HG03354 (cell line): Measurements from ENCODE around the gene EFNB3.

ENCODE experiments used
- ATAC-seq: cut with Tn5 transposase; IDR thresholded peaks from one replicate; pipeline ENCODE4 v1.9.1; 2021; ENCODE audit warnings: mild to moderate bottlenecking; ENCODE audit not compliant: unreplicated experiment, poor library complexity, severe bottlenecking

EFNB3 gene

DNA sequence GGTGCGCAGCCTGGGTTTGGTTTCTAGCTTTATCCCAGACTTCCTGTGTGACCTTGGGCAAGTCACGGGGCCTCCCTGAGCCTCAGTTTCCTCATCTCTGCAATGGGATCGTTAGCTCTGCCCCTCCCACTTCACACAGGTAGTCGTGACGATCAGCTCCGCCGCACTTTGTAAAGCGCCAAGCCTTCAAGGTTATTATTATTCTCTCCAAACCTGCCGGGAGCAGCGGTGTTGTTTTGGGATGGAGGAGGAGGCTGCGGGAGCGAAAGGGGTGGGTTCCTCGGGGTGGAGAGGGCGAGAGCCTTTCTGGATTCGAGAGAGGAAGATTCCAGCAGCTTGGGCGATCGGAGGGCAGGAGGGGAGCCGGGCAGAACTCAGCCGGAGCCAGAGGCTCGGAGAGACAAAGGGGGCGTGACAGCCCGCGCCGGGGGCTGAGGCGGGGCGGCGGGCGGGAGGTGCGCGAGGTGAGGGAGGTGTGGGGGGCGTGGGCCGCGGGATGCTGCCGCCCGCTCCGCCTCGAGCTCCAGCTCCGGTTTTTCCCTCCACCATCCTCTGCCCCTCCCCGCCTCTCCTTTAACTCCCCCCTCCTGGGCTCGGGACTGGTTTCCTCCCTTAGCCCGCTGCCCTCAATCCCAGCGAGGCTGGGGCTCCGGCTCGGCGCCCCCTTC, at the start of gene EFNB3:
Gene EFNB3, plus strand, starts transcription at position 602 of the 668 bp plus-strand sequence. CDS start 397 bp downstream, outside the sequence.
- ATAC-seq, result no peak

DNA sequence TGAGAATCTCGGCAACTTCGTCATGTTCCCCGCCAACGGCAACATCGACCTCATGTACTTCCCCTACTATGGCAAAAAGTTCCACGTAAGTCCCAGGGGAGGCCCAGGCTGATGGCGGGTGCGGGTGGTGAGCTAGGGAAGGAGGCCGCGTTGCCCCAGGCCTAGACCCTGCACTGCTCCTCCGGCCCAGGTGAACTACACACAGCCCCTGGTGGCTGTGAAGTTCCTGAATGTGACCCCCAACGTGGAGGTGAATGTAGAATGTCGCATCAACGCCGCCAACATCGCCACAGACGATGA, 49.5 kb upstream of the EFNB3 start:
- no peak for ATAC-seq

DNA sequence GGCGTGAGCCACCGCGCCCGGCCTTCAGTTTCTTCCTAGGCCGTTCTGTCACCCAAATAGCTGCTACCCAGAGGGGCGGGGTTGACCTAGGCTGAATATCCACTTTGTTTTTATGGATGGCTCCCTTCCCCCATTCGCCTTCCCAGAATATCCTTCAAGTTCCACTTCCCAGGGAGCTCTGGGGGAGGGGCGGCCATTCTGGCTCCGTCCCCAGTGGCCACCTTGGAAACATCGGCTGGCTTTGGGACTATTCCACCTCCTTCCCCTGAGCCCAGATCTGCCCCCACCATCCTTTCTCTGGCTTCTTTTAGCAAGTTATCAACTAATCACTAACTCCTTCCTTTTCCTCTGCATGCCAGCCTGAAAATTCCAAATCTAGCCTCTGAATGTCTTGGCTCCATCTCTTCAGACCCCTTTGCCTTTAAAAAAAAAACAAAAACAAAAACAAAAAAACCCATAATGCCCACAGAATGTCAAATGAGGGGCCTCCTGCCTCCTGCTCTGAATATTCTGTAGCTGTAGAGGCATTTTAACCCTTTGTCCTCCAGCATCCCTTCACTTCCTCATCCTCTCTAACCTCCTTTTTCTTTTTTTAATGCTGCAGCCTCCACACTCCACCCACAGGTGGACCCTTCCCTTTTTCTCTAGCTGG, 47.9 kb upstream of the EFNB3 start:
- no peak for ATAC-seq

DNA sequence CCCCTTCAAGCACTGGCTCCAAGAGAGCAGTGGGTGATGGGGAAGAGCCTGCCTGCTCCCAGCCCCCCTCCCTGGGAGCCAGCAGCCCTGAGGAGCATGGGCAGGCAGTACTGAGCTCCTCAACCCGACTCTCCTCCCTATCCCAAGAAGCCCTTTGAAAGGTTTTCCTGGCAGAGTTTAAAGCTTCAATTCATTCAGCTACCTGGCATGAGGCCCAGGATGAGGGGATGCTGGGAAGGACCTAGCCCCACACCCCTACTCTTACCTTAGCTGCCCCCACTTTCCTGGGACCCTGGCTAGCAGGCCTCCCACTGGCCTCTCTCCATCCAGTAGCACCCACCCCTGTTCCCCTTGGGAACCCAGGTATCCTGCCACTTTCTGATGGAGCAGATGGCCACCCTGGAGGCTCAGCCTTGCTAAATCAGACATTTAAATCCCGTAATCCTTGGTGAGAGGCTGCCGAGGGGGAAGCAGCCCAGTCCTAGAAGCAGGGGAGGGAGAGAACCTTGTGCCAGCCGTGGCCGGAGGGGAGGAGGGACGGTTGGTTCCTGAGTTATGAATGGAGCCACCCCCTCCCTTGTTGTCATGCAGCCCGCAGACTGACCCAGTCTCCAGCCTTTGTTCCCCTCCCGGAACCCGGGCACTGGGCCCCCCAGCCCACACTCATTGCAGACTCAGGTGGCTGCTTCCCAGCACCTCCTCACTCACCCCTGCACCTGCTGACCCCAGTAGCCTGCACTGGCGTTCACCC, 37.2 kb upstream of the EFNB3 start:
- ATAC-seq, result no peak

- ATAC-seq, result no peak
These were observed 36.5 kb upstream of the EFNB3 start for GRCh38 chr17:7668482-7668881.

DNA sequence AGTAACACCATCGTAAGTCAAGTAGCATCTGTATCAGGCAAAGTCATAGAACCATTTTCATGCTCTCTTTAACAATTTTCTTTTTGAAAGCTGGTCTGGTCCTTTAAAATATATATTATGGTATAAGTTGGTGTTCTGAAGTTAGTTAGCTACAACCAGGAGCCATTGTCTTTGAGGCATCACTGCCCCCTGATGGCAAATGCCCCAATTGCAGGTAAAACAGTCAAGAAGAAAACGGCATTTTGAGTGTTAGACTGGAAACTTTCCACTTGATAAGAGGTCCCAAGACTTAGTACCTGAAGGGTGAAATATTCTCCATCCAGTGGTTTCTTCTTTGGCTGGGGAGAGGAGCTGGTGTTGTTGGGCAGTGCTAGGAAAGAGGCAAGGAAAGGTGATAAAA, 31.8 kb upstream of the EFNB3 start:
- no peak for ATAC-seq

- ATAC-seq, result no peak
These were observed 30.1 kb upstream of the EFNB3 start for GRCh38 chr17:7674934-7675333.

- ATAC-seq, result no peak
These were observed 28.5 kb upstream of the EFNB3 start for GRCh38 chr17:7676533-7676932.

DNA sequence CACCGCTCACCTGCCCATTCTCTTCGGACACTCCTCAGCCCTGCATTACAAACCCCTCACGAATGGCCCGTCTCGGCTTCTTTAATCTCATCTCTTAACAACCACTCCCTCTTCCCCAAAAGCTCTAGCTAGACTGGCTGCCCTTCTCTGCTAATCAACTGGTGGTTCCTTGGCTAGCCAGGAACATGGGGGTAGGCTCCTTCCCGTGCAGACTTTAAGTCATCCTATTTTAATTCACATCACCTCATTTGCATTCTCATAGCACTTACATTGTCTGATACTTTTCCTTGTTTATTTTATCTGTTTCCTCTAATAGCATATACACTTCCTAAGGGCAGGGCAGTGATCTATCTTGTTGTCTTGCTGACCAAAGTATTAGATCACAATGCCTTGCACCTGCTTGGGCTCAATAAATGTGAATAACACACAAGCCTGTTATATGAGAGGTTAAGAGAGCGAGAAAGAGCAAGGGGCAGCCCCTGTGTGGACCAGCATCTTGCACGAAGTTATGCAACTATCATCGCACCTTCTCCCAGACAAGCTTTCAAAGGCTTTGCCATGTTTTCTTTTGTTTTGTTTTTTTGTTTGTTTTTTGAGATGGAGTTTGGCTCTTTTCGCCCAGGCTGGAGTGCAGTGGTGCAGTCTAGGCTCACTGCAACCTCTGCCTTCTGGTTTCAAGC, 27.5 kb upstream of the EFNB3 start:
- ATAC-seq, result no peak

DNA sequence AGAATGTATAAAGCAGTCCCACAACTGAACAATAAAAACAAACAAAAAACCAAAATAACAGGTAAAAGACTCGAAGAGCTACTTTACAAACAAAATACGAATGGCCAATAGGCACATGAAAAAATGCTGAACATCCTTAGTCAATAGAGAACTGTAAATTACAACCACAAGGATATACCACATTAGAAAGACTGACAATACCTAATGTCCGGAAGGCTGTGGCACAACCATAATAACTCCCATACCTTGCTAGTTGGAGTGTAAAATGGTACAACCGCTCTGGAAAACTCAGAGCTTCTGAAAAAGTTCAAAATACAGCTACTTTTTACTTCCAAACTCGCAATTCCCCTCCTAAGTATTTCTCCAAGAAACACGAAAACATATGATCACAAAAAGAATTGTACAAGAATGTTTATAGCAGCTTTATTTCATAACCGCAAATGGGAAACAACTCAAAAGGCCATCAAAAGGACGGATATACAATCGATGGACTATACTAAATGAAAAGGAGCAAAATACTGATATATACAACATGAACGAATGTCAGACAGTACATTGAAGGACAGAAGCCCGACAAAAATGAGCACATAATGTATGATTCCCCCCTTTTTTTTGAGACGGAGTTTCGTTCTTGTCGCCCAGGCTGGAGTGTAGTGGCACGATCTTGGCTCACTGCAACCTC, 20.0 kb upstream of the EFNB3 start:
- no peak for ATAC-seq

GRCh38 chr17:7685533-7686221, 19.3 kb upstream of the EFNB3 start:
- peak; percentile 64 for ATAC-seq

DNA sequence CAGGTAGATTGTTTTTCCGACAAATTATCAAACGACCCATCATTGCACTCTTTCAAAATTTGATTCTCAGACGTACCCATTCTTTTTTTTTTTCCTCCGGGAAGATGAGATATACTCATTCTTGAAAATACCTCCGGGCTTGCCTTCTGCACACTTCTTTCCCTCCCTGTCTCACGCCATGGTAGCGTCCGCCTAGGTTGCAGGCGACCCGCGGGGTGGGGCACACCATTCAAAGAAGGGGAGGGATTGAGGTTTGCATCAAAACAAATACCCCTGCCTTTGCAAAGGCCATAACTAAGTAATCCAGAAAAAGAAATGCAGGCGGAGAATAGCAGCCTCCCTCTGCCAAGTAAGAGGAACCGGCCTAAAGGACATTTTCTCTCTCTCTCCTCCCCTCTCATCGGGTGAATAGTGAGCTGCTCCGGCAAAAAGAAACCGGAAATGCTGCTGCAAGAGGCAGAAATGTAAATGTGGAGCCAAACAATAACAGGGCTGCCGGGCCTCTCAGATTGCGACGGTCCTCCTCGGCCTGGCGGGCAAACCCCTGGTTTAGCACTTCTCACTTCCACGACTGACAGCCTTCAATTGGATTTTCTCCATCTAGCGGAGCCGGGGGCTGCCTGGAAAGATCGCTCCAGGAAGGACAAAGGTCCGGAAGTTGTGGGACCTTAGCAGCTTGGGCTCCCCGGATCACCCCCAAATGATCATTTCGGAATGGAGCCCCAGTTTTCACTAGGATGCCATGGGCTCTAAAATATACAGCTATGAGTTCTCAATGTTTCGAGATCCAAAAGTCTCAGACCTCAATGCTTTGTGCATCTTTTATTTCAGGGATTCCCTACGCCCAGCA, 18.6 kb upstream of the EFNB3 start:
- peak; percentile 51 for ATAC-seq

DNA sequence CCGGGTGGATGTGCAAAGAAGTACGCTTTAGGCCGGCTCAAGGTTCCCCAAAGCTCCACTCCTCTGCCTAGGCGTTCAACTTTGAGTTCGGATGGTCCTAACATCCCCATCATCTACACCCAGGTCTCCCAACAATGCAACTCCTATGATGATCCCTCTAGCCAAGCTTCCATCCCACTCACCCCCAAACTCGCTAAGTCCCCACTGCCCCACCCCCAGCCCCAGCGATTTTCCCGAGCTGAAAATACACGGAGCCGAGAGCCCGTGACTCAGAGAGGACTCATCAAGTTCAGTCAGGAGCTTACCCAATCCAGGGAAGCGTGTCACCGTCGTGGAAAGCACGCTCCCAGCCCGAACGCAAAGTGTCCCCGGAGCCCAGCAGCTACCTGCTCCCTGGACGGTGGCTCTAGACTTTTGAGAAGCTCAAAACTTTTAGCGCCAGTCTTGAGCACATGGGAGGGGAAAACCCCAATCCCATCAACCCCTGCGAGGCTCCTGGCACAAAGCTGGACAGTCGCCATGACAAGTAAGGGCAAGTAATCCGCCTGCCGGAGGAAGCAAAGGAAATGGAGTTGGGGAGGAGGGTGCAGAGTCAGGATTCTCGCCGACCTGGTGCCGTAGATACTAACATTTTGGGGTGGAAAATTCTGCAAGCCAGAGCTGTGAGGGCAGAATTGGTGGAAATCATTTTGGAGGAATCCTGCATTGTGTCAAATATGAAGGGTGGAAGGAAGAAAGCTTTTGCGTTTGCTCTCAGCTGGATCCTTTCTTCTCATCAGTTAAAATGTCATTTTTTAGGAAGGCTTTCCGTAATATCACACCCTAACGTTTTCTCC, 17.7 kb upstream of the EFNB3 start, which contains the start of gene TP53:
Gene TP53, minus strand, starts transcription at position 419 of the 836 bp plus-strand sequence. CDS start 10,896 bp downstream, outside the sequence.
- ATAC-seq, result no peak

DNA sequence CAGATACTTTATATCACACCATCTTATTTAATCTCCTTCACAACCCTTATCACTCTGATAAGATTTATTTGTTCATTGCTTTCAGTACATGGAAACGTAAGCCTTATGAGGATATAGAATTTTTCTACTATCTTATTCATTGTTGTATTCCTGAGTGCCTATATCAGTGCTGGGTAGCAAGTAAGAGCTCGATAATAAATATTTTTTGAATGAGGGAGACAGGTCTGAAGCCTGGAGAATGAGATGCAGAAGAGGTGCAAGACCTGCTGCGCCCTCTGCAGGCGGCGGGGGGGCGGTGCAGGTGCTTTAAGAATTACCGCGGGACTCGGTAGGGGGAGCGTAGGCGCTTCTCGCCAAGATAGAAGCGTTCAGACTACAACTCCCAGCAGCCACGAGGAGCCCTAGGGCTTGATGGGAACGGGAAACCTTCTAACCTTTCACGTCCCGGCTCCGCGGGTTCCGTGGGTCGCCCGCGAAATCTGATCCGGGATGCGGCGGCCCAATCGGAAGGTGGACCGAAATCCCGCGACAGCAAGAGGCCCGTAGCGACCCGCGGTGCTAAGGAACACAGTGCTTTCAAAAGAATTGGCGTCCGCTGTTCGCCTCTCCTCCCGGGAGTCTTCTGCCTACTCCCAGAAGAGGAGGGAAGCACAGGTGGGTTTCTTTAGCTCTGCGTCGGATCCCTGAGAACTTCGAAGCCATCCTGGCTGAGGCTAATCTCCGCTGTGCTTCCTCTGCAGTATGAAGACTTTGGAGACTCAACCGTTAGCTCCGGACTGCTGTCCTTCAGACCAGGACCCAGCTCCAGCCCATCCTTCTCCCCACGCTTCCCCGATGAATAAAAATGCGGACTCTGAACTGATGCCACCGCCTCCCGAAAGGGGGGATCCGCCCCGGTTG, 16.8 kb upstream of the EFNB3 start, which contains the start of gene WRAP53:
Gene WRAP53, plus strand, starts transcription at position 570 of the 900 bp plus-strand sequence. Its CDS starts 172 bp downstream, at position 742.
- peak; percentile 79 for ATAC-seq

DNA sequence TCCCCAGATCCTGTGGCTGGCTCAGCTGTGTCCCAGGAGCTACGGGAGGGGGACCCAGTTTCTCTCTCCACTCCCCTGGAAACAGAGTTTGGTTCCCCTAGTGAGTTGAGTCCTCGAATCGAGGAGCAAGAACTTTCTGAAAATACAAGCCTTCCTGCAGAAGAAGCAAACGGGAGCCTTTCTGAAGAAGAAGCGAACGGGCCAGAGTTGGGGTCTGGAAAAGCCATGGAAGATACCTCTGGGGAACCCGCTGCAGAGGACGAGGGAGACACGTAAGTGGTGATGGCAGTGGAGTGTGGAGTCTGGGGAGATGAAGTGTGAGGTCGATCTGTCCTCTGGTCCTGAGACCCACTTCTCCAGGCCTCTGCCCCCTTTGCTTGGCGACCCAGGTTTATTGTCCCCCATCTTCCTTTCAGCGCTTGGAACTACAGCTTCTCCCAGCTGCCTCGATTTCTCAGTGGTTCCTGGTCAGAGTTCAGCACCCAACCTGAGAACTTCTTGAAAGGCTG, 16.1 kb upstream of the EFNB3 start:
- no peak for ATAC-seq

DNA sequence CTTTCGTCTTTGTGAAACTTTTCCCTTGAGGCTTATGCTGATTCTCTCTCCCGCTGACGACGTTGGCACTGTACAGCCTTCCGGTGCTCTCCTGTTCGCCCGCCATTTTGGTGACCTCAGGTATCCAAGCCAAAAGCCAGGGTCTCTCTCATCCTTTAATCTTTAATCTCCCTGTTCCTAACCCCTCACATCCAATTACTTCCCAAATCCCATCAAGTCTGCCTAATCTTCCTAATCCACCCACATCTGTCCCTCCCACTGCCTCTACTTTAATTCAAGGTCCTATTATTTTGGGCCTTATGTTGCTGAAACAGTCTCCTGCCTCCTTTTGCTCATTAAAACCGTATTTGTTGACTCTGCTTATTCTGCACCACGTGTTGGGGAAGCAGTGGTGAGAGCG, 9.4 kb upstream of the EFNB3 start:
- no peak for ATAC-seq
